Stimulated activated CD8-positive, alpha-beta memory T cell treated with anti-CD3 and anti-CD28 coated beads, Interleukin-4, amount 100 ng/mL, for 24 hours (primary cell): ENCODE data around the gene AHSA1.

ENCODE experiments used
- DNase-seq: peaks from one replicate; pipeline ENCODE4 v3.0.0-alpha.2; 2020; ENCODE audit warnings: low read depth

The AHSA1 gene

DNA sequence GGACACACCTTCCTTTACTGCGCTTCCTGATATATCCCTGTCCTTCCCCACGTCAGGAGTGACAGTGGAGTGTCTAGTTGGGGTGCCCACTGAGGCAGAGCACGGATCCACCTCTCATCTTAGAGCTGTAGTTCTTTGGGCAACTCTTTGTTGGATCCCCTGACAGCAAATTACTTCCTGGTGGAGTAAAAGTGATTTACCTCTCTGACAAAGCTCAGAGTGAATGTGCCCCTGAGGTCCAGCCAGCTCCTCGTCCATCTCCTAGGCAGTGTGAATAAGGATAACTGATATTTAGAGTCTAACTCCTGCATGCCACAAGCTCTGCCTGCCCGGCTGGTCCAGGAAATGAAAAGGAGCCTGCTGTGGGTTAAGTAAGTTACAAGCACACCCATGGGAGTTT is 16.0 kb downstream of the AHSA1 start:
- DNase-seq, result no peak

DNA sequence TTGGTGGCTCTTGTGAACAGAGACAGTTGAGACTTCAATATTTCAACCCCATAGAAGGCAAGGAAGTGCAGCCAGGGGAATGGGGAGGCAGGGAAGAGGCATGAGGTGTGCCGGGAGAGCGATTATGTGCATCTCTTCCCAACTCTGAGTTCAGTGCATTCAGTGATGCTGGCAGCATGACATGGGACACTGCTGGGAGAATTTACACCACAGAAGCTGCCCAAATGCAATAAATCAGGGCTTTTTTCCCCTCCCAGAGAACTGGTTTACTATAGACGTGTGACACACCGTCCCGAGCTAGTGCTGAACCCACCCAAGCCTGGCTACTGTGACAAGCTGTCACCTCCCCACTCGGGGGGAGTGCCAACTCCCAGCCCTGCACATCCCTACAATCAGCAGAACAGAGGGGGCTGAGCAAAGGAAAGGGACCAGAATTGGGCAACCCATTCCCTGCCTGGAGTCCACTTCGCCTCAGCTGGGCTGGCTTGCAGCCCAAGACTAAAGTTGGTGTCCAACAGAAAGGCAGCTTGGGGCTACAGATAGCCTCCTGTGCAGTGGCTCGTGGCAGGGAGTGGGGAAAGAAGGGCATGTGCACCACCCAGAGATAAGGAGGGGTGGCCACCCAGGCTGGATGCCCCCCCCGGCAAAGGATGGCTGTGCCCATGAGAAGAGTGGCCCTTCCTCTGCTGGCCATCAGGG is 16.7 kb downstream of the AHSA1 start:
- no peak for DNase-seq

DNA sequence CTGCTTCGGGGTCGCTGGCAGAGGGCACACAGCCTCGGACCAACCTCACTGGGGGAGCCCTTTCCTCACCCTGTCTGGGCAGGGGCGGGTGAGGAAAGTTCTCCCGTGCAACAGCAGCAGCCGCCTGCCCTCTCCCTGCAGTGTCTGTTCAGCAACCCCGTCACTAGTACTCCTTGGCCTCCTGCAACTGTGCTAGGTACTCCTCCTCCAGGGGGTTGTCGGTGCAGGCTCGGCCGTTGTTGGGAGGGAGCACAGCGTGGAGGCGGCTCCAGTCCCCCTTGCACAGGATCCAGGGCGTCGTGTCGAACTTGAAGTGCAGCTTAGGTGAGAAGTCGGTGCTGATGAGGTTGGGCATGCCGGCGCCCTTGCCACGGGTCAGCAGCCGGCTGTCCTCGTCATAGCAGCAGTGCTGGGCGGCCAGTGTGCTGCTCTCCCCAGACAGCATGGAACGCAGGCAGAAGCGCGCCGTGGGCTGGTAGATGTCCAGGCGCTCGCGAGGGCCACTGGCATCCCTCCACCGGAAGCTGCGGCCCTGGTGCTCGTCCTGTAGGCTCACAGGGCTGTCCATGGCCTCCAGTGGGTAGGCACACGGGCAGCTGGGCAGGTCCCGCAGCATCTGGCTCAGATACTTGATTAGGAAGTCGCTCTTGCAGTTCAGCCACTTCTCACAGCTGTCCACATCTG is 17.7 kb downstream of the AHSA1 start:
- no peak for DNase-seq

- DNase-seq, result no peak
Observed at GRCh38 chr14:77478029-77478428, 20.1 kb downstream of the AHSA1 start.

- DNase-seq, result no peak
Observed at GRCh38 chr14:77478796-77479195, 20.9 kb downstream of the AHSA1 start.

GRCh38 chr14:77482422-77482821 is 24.5 kb downstream of the AHSA1 start:
- no peak for DNase-seq

GRCh38 chr14:77485256-77485655 is 27.4 kb downstream of the AHSA1 start:
- DNase-seq, result no peak

DNA sequence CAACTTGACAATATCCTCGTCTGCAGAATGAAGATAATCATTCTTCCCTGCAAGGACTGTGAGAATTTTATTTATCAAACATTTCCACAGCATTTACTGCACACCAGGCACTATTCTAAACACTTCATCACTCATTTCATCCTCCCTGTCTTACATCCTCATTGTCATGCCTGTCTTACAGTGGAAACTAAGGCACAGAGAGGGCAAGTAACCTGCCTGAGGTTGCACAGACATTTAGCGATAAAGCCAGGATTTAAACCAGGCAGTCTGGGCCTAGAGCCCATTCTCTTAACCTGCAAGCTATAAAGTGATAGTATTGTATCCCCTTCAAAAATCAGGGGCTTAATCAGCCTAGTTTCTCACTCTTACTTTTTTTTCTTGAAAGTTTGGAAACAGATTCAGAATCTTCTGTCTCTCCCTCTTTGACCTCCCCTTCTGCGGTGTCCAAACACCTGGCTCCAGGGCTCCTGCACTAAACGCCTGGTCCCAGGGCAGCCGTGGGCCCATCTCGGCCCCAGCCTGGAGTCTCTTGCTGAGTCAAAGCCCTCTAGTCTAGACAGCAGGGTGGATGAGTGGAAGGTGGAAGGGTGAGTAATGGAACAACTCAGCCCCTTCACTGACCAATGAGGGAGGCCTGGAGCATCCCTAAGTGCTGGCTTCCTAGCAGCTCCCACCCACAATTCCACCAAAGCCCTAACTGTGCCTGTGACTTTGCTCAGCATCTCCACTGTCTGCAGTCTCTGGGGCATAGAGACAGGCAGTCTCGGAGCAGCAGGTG is 28.2 kb downstream of the AHSA1 start:
- DNase-seq, result no peak

DNA sequence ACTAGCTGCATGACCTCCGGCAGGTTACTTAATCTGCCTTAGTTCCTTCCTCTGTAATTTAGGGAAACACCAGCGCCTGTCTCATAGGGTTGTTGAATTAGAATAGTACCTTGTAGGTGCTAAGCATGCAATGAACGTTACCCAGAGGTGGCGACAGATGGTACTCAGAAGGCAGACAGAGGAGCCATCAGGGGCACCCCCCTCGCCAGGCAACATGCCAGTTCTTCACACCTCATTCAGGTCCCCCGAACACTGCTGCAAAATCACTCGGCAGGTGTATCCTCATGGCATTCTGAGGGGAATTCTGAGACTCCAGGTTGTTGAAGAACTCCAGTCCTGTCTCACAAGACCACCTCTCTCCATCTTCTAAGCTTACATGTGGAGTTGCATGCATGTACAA is 30.7 kb downstream of the AHSA1 start:
- DNase-seq, result no peak

GRCh38 chr14:77489041-77489440 is 31.1 kb downstream of the AHSA1 start:
- DNase-seq, result no peak

DNA sequence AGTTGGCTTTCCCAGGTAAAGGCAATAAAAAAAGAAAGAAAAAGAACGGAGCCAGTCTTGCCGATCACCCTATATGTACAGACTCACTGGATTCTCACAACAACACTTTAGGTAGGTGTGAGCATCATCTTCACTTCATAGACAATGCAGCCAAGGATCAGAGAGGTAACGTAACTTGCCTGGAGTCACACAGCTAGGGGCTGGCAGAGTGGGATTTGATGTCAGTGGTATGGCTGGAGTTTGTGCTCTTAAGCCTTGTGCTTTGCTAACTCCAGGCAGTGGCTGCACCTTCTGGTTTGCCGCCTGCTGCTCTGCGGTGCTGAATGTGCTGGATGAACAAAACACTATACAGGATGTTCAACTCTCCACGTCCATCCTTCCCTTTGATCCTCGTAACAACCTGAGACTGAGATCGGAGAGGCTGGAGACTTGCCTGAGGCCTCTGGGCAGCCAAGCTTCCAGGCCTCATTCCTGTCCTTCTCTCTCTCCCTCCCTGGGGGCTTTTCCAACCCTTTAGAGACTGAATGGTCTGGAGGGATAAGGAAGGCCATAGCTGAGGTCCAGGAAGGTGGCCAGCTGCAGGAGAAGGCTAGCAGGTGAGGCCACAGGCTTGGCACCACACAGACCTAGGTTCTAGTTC is 32.6 kb downstream of the AHSA1 start:
- no peak for DNase-seq

DNA sequence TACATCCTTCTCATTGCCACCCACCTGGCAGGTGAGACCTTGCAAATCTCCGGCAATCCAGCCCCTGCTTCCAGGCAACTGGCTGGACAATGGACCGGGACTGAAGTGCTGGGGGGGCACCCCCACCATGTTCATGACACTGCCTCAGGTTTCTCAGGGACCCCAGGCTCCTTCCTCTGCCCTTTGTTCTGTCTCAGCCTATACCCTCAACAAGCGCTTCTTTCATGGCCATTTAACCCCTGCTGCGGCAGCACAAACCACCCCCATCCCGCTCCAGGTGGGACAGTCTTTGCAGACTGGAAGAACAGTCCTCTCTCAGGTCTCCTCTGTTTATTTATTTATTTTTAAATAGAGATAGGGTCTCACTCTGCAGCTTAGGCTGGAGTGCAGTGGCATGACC is 33.2 kb downstream of the AHSA1 start:
- no peak for DNase-seq

DNA sequence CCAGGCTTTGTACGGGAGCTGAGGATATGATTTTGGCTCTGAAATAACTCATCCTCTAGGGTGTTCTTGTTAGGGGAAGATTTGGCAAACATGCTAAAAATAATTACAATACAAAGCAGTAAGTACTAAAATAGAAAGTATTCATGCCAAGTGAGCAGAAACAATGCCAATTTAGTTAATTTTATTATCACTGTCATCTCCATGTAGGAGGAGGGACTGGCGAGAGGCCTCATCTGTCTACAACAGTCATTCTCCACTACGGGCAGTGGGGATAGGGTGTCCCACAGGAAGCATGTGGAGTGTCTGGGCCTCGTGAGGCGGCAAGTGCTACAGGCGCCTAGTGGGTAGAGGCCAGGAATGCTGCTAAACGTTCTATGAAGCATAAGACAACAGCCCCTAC is 37.4 kb downstream of the AHSA1 start:
- no peak for DNase-seq

DNA sequence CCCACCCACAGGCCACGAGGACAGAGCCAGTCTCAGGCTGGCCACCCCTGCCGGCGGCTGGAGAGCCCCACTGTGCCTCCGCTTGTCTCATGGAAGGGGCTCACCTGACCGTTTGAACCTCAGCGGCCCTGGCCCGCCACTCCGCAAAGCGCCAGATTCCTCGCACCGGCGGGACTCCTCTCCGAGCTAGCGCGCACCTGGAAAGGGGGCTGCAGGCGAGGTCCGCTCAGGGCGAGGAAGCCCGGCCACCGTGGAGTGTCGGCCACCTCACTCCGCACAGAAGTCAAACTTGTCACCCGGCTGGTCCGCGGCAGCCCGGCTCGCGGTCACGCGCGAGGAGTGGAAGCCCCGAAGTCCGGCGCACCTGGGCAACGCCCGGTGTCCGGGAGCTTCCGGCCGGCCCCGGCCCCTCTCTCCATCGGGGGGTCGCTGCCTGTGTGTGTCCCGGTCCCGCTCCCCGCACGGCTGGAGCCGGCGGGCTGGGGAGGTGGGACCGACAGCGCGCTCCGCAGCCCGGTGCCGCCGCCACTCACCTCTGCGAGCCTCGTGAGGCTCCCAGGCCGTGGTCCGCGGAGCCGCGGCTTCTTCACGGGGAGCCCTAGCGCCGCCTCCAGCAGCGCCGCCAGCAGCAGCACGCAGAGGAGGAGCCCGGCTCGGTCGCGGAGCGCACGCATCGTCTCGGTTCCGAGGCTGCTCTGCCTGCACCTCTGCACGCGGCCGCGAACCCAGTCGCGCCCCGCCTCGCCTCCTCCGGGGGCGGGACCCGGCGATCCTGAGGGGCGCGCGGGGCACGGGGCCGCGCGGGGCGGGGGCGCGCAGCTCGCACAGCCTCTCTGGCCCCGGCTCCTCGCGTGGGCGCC is 40.5 kb downstream of the AHSA1 start, which contains the start of gene ISM2:
ISM2 (minus strand) TSS at position 697 of the 860 bp plus-strand sequence; CDS start at position 674, 23 bp downstream.
- peak; percentile 19 for DNase-seq

GRCh38 chr14:77498984-77499527 is 41.2 kb downstream of the AHSA1 start:
- no peak for DNase-seq

- DNase-seq, result no peak
Observed at GRCh38 chr14:77502109-77502782, 44.4 kb downstream of the AHSA1 start.

DNA sequence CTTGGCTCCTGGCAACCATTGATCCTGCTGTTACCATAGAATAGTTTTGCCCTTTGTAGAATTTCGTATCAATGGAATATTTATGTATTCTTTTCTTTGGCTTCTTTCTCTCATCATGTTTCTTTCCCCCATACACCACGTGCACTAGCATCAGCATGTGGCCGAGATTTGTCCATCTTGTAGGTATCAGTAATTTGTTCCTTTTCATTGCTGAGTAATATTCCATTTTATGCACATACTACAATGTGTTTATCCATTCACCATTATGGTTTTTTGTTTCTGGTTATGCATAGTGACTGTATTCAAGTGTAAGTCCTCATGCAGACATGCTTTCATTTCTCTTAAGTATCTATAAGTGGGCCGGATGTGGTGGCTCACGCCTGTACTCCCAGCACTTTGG is 45.2 kb downstream of the AHSA1 start:
- DNase-seq, result no peak

- no peak for DNase-seq
Observed at GRCh38 chr14:77505031-77505430, 47.1 kb downstream of the AHSA1 start.

DNA sequence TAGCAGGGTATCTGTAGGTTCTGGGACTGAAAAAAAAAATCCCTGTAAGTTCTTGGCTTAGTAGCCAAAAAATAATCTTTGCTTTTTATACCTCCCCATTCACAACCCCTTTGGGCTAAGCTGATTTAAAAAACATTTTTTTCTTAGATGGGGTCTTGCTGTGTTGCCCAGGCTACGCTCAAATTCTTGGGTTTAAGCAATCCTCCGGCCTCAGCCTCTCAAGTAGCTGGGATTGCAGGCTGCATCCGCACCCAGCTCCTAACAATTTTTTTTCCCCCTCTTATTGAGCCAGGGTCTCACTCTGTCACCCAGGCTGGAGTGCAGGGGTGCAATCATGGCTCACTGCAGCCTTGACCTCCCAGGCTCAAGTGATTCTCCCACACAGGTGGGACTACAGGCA is 49.9 kb downstream of the AHSA1 start:
- DNase-seq, result no peak

DNA sequence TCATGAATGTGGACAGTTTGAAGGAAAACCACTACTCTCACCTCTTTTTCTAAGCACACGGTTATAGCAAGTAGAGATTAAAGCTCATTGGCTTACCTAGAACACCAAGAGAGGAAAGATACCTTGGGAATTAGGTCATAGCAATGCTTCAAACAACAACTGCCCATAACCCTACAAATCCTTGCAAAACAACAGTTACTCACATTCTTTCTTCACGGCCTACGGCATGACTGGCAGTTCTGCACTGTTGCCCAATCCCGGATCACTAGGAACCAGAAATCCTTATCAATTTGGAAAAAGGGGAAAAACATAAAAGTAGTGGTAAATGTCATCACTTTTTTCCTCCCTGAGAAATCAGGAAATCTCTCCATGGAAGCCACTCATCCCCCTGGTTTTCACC is 50.4 kb downstream of the AHSA1 start:
- DNase-seq, result no peak

DNA sequence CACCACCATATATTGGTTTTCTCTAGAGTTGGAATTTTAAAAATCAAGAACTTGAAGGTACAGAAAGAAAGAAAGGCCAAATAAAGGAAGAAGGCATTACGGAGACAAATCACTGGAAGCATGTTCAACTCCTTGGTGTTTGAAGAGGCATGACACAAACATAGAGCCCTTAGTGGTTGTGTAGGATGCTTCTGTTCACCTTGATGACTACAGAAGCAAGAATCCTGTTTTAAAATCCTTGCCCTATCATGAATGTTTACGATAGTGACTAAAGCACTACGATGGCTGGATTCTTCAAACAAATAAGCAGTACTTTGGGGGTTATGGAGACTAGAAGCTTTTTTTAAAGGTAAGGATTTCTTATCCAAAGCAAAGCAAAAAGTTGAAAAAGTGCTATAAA is 51.0 kb downstream of the AHSA1 start:
- no peak for DNase-seq
